DND-41 (cell line): ENCODE measurements around the gene OR9A2.

Experiments
- EZH2 ChIP-seq: IDR thresholded peaks from 3 replicates; pipeline ENCODE4 v1.6.1; 2012; ENCODE audit warnings: borderline replicate concordance, low read depth, mild to moderate bottlenecking, moderate library complexity, low read length, inconsistent platforms; ENCODE audit not compliant: severe bottlenecking
- TF ChIP-seq, protein P1 (sequence below): IDR thresholded peaks from 2 replicates; pipeline ENCODE4 v1.5.1; 2012; ENCODE audit warnings: borderline replicate concordance, low read length, moderate library complexity, mild to moderate bottlenecking; ENCODE audit not compliant: poor library complexity, severe bottlenecking; ENCODE audit errors: extremely low read depth

DNA sequence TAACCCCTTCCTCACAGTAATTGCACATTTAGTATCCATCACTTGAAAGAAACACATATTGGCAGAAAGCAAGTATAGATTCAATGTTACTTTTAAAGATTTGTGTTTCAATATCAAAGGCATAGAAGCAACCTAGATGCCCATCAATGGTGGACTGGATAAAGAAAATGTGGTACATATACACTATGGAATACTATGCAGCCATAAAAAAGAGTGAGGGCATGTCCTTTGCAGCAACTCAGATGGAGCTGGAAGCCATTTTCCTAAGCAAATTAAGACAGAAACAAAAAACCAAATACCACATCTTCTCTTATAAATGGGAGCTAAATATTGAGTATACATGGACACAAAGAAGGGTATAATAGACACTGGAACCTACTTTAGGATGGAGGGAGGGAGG lies 28.8 kb upstream of the OR9A2 start:
- TF ChIP-seq, protein P1, sequence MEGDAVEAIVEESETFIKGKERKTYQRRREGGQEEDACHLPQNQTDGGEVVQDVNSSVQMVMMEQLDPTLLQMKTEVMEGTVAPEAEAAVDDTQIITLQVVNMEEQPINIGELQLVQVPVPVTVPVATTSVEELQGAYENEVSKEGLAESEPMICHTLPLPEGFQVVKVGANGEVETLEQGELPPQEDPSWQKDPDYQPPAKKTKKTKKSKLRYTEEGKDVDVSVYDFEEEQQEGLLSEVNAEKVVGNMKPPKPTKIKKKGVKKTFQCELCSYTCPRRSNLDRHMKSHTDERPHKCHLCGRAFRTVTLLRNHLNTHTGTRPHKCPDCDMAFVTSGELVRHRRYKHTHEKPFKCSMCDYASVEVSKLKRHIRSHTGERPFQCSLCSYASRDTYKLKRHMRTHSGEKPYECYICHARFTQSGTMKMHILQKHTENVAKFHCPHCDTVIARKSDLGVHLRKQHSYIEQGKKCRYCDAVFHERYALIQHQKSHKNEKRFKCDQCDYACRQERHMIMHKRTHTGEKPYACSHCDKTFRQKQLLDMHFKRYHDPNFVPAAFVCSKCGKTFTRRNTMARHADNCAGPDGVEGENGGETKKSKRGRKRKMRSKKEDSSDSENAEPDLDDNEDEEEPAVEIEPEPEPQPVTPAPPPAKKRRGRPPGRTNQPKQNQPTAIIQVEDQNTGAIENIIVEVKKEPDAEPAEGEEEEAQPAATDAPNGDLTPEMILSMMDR: no peak
- no peak for TF ChIP-seq EZH2
